Endometrial microvascular endothelial cells (primary cell): ENCODE data around the gene SLC25A12. TPM values are rescaled to one million over a fixed set of nuclear protein-coding genes. Genes with fewer than 3 reads are reported as not detected.

Source experiments
- in situ Hi-C: cut with HindIII; loops from 2 replicates; pipeline ENCODE4 v1.10.0; 2017; ENCODE audit warnings: low sequenced_read_pairs, low pct_unique_long_range_greater_than_20kb; ENCODE audit errors: inconsistent ontology term
- total RNA-seq: library from RNA; depleted of rRNA; stranded (reverse); fragments of >200 nt; gene quantifications from one replicate; pipeline ENCODE4 v1.2.3, GENCODE V29; 2015; ENCODE audit errors: inconsistent ontology term

The SLC25A12 gene
- total RNA-seq, 1 donor from 2014 or later = 26.5 TPM

DNA sequence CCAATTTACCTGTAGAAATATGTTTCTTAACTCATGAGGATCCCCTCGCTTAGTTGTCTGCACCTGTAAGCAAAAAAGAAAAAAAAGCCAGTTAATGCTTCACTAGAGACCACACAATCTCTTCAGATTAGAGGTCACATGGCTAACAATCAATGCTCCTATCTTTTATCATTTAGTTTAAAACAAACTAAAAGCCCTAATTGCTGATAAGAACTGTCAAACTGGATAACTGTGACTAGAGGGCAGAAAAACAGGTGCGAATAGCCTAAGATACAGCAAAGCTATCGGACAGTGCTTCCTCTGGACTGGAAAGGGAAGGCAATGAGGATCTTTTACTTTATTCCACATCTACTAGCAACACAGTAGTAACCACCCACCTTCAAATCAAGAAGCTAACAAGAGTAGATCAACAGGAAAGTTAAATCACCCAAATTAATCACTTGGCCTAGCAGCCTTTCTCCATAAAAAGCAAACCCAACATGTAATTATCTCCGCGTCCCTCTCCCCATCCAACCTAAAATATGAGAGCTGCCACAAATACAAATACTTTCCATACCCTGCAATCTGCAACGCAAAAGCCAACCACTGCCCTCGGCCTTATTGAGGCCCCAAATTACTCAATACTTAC lies 734 bp downstream of the SLC25A12 start:
- in situ Hi-C loops = no loop called here

DNA sequence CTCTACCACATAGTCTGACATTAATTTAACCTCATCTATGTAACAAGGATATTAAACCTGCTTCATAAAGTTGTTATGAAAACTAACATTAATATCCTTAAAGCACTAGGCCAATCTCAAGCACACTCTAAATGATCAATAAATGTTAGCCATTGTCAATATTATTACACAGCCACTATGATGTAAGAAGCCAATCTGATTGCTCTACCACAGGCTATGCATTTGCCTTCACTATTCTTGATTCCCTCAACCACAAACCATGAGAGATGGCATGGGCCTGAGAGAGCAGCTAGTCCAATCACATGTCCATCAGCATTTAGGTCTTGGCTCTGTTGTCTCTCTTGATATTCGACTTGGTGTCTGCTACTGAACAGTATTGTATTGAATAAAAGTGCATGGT lies 4.2 kb downstream of the SLC25A12 start:
- in situ Hi-C loops = no loop called here

DNA sequence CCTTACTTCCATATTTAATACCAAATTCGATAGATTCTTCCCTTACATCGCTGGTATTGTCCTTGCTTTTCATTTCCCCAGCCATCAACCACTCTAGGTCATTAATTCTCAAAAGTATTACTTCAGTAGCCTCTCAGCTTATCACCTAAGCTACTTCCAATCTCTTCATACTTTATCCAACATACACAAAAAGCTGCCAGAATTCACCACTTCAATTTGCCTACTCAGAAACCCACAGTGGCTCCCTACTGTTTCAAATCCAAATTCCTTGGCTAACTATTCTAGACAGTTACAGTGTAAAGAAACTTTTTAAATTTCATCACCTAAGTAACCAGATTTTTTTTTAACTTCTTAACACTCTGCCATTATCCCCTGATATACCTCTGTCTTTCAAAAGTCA lies 4.7 kb downstream of the SLC25A12 start:
- in situ Hi-C loops = no loop called here

DNA sequence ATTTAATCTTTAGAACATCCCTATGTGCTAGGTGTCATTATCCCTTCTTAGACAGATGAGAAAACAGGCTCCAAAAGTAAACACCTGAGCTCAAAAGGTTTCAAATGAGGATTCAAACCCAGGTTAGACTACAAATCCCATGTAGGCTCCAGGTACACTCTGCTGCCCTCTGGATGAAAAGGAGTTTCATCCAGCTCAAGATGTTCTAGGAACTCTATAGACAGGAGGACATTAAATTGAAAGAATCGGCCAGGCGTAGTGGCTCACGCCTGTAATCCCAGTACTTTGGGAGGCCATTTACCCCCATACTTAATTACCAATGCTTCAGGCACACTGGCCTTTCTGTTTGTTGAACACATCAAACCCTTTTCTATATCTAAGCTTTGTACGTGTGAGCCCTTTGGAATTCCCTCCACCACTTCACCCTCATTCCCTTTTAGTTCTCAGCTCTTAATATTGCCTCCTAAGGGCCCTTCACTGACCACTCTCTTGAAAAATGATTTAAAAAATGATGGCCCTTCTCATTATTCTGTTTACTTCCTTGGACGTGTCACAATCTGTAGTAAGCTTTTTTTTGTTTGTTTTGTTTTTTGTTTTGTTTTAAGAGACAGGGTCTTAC lies 10.7 kb downstream of the SLC25A12 start:
- in situ Hi-C loops = no loop called here

DNA sequence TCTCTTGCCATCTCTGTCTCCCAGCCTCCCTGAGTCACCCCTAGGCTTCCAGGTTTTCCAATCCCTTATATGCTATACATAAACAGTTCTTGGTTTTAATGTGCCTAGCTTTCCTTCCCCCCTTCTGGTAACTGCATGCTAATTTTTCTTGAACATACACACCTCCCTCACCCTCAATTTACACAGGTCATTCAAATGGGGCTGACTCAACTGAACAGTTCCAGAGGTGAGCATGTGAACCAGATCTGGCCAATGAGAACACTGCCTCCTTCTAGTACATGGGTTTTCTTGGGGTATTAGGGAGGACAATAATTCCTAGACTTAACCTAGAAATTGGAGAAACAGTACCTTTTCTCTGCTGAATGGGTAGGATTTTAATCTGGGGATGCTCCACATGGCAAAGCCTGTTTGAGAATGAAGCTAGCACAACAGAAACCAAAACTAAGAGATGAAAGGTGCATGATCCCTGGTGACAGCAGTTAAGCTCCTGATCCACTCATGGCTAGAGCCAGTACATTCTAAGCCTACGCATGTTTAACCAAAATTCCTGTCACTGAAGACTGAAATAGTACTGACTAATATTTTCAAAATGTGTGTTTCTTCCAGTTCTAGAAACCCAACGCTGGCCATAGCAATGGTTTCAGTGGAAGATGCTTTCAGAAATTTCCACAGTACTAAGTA lies 11.8 kb downstream of the SLC25A12 start:
- in situ Hi-C loops = no loop called here

DNA sequence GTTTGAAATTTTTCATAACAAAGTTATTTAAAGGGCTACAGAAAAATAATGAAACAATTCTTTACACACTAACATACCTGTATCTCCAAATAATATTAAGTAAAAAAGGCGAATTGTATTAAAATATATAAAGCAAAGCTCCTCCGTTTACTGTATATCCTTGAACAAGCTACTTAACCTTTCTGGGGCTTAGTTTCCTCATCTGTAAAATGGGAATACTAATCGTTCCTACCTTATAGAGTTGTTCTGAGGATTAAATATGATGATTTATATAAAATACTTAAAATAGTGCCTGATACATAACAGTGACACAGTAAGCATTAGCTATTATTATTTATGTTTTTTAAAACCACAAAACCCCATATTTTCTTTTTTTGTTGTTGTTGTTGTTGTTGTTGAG lies 13.3 kb downstream of the SLC25A12 start:
- in situ Hi-C loops = no loop called here

DNA sequence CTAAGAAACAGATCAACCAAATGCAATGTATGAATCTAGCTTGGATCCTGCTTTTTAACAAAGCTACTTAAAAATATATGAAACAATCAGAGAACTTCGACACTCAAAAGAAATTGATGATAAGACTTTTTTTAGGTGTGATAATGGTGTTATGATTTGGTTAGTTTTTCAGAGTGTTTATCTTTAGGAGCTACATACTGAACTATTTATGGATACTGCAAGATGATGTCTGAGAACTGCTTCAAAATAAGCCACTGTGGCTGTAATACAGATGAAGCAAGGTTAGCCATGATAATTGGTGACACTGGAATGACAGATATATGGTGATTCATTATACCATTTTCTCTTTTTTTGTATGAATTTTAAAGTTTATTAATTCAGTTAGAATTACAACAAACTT lies 14.2 kb downstream of the SLC25A12 start:
- in situ Hi-C loops = no loop called here

DNA sequence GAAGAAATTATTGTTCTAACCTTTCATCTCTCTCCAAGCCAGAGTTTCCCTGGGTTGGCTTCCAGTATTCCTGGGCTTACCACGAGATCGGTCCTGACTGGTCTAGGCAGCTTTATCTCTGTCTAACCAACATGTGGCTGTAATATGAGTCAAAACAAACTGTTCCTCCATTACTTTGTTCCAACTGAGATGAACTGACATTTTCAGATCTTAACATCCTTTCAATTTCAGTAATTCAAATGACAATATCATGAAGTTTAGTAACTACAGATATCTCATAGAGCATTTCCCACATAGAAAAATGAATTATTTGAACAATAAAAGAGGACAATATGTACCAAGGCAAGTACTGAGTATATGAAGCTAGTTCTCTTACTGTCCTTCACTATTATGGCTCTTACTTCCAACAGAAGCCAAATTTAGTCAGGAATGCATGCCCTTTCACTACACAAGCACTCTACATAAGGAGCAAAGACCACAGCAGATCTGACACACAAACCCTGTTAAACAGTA lies 15.5 kb downstream of the SLC25A12 start:
- in situ Hi-C loops = no loop called here

DNA sequence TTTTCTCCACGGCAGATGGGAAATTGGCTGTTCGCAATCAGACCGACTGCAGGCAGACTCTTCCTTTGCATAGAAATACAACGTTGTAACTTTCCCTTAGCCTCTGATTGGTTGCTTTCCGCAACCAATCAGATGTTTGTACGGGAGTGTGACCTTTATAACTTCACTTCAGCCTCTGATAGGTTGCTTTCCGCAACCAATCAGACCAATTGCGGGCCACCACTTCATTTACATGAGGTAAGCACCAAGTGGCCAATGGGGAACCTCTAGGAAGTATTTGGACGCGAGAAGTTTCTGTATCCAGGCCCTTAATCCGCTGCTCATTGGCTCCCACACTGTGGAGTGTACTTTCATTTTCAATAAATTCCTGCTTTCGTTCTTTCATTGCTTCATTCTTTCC lies 19.1 kb downstream of the SLC25A12 start:
- in situ Hi-C loops = no loop called here

DNA sequence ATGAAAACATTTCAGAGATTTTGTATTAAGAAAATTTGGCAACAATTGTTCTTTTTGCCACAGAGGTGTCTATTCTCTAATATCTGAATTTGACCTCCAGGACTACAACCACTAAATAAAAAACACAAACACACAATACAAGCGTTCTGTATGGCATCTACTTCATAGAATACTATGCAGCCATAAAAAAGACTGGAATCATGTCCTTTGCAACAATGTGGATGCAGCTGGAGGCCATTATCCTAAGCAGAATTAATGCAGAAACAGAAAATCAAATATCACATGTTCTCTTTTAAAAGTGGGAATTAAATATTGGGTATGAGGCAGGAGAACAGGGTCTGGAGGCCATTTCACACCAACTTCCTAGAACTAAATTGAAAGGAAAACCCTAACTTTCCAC lies 19.5 kb downstream of the SLC25A12 start:
- in situ Hi-C loops = no loop called here

DNA sequence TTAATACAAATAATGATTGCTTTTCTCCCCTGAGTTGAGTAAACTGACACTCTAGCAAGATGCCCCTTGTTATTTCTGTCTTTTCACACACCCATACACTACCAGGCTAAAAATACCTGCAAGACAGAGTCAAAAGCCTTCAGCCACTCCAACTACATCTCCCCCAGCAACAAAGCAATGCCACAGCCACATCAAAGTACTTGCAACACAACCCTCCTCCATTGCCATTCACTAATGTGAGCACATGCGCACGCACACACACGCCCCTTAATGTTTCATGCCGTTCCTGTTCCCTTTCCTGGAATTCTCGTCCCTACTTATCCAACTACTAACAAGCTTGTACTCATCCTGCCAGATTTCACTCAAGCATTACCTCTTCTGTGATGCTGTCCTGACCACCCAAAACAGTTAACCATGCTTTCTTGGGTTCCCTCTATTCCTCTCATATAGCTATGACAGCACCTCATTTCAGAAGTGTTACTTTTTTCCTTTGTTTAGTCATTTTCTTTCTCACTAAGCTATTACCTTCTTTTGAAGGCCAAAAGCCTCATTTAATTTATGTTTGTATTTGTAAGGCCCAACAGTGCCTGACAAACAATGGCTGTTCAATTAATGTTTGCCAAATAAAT lies 29.6 kb downstream of the SLC25A12 start:
- in situ Hi-C loops = no loop called here

DNA sequence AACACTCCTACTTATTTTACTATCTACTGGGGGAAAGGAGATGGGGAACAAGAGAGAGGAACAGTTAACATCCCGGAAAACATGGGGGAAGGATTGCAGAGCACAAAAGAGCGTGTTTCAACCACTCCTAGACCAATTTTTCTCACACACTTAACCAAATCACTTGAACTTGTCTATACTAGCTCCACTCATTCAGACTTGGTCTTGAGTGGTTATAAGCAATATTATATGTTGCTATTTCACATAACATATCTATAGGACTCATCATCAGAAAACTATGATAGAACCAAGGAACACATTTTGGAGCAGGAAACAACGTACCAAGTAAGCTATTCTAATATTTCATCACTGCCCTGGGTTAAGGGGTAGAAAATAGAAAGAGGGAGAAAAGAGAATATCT lies 31.5 kb downstream of the SLC25A12 start:
- in situ Hi-C loops = no loop called here

DNA sequence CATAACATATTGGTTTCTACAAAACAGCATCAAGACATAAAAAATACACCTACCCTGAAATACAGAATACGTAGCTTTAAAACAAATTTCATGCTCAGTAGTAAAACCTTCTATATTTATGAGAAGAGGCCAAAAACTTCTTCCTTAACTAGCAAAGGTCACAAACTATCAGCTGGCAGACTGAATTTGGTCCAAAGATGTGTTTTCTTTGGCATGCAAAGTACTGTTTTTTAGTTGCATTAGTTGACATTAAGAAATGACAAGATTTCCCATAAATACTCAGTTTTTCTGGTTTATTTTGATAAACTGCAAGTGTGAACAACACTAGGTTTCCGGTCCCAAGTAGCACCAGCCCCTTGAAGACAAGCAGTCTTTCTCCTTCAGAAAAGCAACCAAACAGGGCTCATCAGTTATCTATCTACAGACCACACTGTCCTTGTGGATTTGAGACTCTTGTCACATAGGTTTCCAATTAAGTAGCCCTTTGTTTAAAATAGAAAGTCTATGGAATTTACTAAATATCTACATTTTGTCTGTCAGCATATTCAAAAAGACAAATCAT lies 35.6 kb downstream of the SLC25A12 start:
- in situ Hi-C loops = no loop called here

DNA sequence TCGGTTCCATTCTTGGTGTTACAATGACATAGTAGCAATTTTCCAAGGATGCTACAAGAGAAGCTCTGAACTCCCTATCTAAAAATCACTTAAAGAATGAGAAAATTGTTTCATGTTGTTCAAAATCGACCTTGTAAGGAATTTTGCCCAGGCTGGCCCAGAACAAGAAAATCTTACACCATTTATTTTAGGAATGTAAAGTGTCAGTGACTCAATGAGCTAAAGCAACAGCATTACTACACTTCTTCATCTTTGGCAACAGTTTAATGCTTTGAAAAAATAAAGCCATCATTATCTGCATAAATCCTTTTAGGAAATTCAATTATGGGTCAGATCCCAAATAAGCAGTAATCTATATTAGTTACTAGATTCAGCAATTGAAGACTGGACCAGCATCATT lies 38.6 kb downstream of the SLC25A12 start:
- in situ Hi-C loops = no loop called here

DNA sequence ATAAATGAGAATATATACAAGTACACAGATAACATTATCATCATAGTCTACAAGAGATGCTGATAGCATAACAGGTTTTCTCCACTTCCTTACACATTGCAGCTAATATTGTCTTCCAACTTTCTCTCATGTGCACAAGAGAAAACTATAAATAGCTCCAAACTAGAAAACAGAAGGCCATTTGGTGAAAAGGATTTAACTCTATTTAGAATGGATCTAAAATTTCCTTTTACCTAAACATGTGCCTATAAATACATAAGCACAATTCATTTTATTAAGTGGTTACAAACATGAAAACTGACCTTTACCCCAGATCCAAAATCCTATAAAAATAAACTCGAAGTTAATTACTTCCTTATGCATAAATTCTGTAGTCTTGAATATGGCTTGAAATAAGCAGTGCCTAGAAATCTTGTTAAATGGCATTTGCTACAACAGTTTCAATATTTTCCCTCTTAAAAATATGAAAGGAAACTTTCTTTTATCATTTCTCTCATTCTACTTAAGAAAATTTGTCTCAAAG lies 41.6 kb downstream of the SLC25A12 start:
- in situ Hi-C loops = no loop called here

DNA sequence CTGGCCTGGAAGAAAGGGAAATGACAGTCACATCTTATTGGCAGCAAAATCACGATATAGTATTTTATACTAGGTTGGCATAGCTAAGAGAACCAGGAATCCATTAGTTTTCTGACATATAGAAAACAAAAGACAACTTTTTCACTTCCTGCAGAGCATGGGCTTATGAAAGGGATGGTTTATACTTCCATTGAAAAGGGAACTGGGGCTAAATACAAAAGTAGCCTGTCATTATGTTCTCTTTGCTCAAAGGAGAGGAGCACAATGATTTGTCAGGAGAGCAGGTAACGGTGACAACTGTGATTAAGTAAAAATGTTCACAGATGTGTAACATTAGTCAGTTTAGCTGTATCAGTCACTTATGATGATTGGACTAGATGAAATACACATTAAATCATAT lies 46.4 kb downstream of the SLC25A12 start:
- in situ Hi-C loops = no loop called here

DNA sequence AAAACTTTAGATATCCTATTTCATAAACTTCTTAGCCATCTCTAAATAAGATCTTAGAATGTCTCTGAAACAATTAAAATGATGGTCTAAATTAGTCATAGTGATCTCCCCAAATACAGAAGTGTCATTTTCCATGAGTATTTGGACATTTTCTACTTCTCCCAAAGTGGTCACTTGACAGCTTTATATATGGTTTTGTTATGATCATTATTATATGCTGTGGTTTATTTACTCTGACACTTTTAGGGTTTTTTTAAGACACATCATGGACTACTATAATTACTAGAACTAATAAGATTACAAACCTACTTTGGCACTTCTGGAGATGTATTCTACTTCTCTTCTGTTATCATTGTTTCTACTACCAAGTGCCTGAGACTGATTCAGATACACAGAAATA lies 47.1 kb downstream of the SLC25A12 start:
- in situ Hi-C loops = no loop called here

DNA sequence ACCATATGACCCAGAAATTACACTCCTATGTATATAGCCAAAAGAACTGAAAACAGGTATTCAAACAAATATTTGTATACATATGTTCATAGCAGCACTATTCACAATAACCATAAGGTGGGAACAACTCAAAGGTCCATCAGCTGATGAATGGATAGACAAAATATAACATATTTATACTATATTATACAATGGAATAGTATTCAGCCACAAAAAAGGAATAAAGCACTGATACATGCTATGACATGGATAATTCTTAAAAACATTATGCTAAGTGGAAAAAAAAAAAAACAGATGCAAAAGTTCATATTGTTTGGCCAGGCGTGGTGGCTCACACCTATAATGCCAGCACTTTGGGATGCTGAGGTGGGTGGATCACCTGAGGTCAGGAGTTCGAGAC lies 52.0 kb downstream of the SLC25A12 start:
- in situ Hi-C loops = no loop called here

DNA sequence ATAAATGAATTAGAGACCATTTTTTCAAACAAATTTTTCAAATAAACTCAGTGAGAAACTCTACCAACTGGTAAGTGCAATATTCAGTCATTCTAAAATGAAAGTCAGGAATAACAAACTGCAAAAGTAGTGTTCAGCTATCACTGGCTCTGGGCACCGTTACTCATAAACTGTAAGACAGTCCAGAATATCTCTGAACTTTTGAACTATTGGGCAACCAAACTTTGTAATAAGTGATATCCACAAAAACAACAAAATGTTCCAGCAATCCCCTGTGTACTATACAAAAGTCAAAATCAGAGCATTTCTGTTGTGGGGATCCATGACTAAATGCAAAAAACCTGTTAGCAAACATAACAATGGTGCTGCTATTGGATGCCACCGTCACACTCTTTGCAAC lies 56.3 kb downstream of the SLC25A12 start:
- in situ Hi-C loops = no loop called here
